Vein endothelial cell (primary cell): ENCODE results near the gene MGAT4A. TPM values are rescaled to one million over a fixed set of nuclear protein-coding genes. Genes with fewer than 3 reads are reported as not detected.

Experiments
- total RNA-seq: library from RNA; depleted of rRNA; stranded (reverse); fragments of >200 nt; gene quantifications from 2 replicates; pipeline ENCODE4 v1.2.3, GENCODE V29; 2012

The MGAT4A gene
- total RNA-seq = 65.3 and 100 TPM in 2 replicates

GRCh38 chr2:98731041-98731893, at the start of gene MGAT4A:
MGAT4A (minus strand) TSS chr2:98731132; CDS start chr2:98726332, 4,800 bp downstream.

GRCh38 chr2:98608116-98608961, 122.6 kb downstream of the MGAT4A start, which contains the start of the genes COA5 and UNC50:
COA5 (minus strand) TSS chr2:98608512; CDS start chr2:98608405, 107 bp downstream.
UNC50 (plus strand) TSS chr2:98608589; CDS start chr2:98609760, 1,171 bp downstream.

Other genes with a start within 250 kb of the MGAT4A start
- 12.0 and 13.1 TPM in 2 replicates for gene COA5, start 122.6 kb downstream of the MGAT4A start, total RNA-seq
- gene UNC50, start 122.5 kb downstream of the MGAT4A start, total RNA-seq = 21.6 and 25.8 TPM in 2 replicates
- 11.1 and 12.4 TPM in 2 replicates for gene CRACDL, start 205.1 kb upstream of the MGAT4A start, total RNA-seq